A204.1 (cell line): Measurements from ENCODE around the gene GSG1.
"Not testable (repeated sequence)": the region's sequence is repeated elsewhere in the genome, so short reads cannot be mapped to it uniquely, and the experiment has no call there.

Experiments used
- FAIRE-seq: peaks from 2 replicates; lab custom pipeline; 2012; peaks lifted over from hg19 to GRCh38; lab: Jason Lieb, UNC

The GSG1 gene

DNA sequence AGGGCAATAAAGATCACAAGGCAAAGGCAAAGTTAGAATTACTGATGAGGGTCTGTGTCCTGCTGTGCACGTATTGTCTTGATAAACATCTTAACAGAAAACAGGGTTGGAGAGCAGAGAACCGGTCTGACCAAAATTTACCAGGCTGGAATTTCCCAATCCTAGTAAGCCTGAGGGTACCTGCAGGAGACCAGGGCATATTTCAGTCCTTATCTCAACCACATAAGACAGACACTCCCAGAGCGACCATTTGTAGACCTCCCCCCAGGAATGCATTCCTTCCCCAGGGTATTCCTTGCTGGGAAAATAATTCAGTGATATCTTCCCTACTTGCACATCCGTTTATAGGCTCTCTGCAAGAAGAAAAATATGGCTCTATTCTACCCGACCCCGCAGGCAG is 49.9 kb downstream of the GSG1 start:
- FAIRE-seq: not testable (repeated sequence)

DNA sequence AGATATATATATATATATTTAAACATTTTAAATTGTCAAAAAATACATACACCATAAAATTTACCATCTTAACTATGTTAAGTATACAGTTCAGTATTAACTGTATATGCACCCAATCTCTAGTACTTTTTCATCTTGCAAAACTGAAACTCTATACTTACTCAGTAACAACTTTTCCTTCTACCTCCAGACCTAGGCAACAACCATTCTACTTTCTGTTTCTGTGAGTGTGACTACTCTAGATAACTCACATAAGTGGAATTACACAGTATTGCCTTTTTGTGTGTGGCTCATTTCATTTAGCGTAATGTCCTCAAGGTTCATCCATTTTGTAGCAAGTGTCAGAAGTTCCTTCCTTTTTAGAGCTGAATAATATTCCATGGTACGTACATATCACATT is 51.0 kb downstream of the GSG1 start:
- no peak for FAIRE-seq

DNA sequence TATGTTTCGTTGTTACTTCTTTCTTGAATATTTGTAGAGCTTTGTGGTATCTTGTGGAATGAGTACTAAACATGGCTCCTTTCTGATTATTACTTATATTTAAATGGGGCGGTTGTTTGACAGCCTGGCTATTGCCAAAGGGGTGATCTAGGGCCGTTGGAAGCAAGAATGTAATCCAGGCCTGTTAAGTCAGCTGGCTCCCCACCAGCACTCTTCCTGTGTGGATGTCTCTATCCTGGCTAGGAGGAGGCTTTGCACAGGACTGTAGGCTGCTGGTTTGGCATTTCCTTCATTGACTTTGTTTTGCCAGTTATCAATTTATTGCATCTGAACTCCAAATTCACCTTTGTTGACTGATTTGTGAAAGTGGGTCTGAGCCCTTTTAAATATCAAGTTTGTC is 53.7 kb downstream of the GSG1 start:
- no peak for FAIRE-seq

DNA sequence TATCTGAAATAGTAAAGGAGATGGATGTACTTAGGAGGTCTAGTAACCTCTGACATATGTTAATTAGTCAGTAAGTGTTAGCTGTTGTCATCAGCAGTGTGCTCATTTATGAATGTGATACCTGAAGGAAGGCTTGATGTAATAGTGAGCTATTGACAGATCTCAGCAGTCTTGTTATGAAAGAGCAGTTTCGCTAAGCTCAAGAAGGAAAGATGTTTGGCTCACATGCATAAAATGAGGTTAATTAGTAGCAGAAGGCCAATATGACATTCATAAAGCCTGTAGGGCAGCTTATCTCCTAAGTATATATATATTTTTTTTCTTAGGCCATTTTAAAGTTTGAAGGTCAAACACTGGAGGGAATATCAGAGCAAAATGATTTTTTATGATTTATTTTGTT is 56.5 kb downstream of the GSG1 start:
- no peak for FAIRE-seq

DNA sequence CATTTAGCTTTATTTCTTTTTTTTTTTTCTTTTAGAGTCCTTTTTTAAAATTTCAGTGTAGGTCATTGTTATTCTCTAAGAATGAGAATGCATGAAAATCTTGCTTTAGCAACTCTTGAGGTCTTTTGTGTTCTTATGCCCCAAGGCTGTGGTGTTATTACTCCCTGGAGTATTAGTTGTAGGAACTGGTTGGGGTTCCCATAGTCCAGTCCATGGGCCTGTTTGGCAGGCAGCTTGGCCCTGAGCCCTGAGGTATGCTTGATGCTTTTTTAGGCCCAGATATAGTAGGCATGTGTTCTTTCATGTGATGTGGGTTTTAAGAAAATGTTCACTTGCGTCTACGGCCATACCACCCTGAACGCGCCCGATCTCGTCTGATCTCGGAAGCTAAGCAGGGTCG is 57.7 kb downstream of the GSG1 start:
- no peak for FAIRE-seq

DNA sequence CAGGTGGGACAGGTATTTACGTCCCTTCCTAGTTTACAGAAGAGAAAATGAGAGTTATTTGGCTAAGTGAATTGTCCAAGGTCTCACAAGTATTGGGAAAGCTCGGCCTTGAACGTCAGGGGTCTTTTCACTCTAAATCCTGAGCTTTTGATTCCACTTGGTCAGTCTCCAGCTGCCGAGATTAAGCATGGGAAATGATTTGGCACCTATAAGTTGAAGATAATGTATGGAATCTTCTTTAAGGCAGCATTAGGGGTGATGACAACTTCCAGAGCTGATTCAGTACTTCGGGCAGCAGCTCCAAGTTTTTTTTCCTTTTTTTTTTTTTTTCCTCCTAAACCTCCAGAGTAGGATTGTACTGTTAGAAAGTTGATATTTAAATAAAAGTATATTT is 58.6 kb downstream of the GSG1 start:
- FAIRE-seq: no peak

DNA sequence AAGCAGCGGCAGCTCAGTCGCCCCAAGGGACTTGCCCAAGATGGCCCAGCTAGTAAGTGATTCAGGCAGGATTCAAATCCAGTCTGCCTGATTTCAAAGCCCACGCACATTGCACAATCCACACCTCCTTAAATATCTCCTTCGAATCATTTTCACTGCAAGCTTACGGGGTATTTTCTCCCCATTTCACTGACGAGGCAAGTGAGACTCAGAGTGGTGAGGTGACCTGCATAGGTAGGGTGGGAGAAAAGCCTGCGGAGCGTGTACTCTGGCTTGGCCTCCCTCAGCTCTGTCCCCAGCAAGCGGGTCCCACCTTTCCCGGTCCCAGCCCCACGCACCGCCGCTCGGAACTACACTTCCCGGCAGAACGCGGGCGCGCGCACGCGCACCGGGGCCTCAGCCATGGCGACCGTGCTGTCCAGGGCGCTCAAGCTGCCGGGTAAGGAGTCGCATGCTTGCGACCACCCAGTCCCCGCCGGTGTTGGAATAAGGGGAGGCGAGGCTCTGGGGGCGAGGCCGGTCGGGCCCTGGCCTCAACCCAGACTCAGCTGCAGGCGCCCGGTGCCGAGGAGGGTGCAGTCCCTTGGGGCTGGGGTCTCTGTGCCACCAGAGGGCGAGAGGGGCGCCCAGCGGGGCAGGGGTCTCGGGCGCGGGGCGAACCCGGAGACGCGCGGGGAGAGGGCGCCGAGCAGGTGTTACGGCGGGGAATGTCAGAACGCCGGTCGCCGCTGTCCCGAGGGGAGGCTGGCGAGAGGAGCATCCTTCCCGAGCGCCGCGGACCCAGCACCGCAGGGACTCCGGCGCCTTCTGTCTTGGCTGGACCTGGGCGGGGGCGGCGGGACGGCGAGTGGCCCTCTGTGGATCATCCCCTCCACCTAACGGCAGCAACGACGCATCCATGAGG is 59.2 kb downstream of the GSG1 start, which contains the start of gene FAM234B:
Gene FAM234B (plus strand): TSS at position 380 of the 904 bp plus-strand sequence. CDS start 23 bp downstream, at position 403.
- no peak for FAIRE-seq

DNA sequence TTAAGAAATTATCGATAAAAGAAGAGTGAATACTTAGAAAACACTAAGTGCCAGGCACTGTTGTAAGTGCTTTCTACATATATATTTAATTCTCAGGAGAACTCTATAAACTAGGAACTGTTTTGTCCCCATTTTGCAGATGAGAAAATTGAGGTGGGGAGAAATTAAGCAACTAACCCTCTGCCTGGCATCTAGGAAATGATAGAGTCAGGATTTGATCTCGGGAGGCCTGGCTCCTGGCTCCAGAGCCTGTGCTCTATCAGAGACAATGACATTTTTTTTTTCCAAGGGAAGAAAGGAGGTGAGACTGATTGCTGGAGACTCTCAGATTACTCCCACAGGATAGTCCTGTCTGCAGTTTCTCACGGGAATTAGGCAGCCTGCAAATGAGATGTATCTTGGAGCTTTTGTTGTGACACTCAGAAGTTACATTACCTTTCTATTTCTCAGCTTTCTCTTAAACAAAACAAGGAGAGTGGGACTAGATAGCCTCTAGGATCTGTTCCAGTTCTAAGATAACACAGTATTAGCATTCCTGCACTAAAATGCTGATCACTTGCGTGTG is 60.7 kb downstream of the GSG1 start:
- no peak for FAIRE-seq

DNA sequence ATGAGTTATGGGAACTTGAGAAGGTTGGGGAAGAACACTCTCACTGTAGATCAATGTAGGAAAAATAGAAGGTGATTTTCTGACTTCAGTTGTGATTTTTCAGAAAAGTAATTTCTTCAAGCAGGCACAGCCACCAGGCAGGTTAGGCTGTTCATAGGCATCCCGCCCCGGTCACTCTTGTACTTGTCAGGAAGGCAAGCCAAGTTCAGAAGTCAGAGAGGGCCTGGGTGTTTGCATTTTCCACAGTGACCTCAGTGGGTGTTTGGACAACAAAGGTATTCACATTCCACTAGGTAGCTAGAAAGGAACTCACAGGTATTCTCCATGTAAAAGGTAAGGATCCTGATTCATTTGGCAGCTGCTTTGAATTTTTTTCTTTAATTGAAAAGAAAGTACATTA is 62.2 kb downstream of the GSG1 start:
- no peak for FAIRE-seq

DNA sequence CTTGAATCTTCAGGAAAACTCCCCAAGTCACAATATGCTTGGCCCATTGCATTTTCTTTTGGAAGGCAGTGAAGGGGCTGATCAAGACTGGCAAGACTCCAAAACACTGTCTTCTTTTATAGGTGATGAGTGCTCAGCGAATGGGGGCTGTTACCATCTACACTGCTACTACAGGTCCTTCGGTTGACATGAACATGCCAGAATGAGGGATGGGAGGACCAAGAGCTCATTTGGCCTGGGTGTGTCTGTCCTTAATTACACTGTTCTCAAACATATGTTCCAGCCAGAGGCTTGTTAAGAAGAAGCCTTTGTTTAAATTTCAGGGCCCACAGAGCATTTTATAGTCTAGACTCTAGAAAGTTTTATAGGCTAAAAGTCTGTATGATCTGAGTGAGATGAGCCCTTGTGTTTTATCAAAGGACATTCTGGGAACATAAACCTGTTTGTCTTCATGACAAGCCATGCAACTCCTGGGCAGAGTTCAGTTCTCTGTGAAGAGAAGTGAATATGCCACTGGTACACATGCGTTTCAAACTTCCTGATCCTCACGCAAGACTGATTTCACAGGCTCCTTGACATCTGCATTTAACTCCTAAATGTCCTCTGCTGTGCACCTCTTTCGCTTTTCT is 64.0 kb downstream of the GSG1 start:
- FAIRE-seq: no peak

DNA sequence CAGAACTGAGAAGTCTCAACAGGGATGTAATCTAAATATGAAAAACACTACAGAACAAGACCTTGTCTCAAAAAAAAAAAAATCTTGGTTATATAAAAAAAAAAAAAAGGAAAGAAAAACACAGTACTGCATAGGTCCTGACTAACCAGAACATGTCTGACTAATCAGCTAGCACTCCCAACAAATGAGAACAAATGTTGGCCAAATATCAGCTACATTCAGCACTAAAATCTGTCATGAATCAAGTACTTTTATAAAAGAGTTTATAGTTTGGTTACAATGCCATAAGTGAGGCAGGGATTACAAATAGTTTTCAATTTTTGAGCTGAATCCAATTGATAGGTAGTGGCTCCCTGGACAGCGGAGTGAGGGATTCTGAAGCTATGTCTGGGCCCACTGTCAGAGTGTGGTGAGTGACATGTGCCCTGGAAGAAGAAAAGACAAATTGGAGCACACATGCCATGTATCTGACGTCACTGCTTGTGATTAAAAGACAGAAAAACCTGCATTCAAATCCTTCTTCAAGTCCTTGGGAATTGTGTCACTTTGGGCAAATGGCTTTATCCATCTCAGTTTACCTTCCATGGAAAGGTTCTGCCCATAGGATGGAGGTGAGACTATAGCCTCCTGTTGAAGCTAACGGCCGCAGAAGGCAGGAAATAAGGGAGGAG is 64.8 kb downstream of the GSG1 start:
- no peak for FAIRE-seq

DNA sequence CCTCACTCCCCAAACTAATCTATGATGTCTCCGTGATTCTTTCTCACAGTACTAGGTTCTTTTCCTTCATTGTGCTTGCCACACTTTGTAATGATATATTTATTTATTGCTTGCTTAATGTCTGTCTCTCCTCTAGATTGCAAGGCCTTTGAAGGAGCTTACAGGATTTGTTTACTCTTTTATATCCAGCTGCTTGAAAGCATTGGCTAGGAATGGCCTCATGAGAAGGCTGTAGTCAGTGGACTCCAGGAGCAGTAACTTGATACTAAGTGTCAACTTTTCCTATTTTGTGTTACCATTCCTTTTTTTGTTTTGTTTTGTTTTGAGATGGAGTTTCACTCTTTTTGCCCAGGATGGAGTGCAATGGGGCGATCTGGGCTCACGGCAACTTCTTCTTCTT is 66.6 kb downstream of the GSG1 start:
- no peak for FAIRE-seq

DNA sequence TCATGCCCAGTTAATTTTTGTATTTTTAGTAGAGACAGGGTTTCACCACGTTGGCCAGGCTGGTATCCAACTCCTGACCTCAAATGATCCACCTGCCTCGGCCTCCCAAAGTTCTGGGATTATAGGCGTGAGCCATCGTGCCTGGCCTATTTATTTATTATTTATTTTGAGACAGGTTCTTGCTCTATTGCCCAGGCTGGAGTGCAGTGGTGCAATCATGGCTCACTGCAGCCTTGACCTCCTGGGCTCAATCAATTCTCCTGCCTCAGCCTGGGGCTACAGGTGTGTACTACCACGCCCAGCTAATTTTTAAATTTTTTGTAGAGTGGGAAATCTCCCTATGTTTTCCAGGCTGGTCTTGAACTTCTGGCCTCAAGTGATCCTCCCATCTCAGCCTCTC is 68.1 kb downstream of the GSG1 start:
- not testable (repeated sequence) for FAIRE-seq
